Activated CD8-positive, alpha-beta T cell treated with anti-CD3 and anti-CD28 coated beads, Interleukin-2, amount 10 ng/mL, durations not matched to agents 7 days and 5 days (primary cell): ENCODE measurements around the gene ZNF808. TPM values are rescaled to one million over a fixed set of nuclear protein-coding genes. Genes with fewer than 3 reads are reported as not detected.
"Not testable (repeated sequence)": the region's sequence is repeated elsewhere in the genome, so short reads cannot be mapped to it uniquely, and the experiment has no call there.

ENCODE experiments used
- ATAC-seq: fragments of 150-1000 bp; cut with Tn5 transposase; one replicate; pipeline ENCODE4 v1.10.0; 2021; ENCODE audit warnings: moderate library complexity
- CTCF ChIA-PET: fragments of 350-600 bp; sonication (Branson Sonifier 250); formaldehyde crosslinking; loops from one replicate; lab custom pipeline; 2021; ENCODE audit warnings: antibody characterized with exemption; lab: Charles Lee
- POLR2A ChIA-PET: fragments of 350-600 bp; sonication (Branson Sonifier 250); formaldehyde crosslinking; loops from one replicate; lab custom pipeline; 2021; ENCODE audit warnings: antibody characterized with exemption; lab: Charles Lee
- DNase-seq: peaks from one replicate; pipeline ENCODE4 v3.0.0-alpha.2; 2020
- H3K27ac Mint-ChIP-seq: one replicate; pipeline ENCODE4 v1.8.0; 2021; ENCODE audit warnings: mild to moderate bottlenecking, mixed read lengths
- H3K27me3 Mint-ChIP-seq: one replicate; pipeline ENCODE4 v1.8.0; 2021; ENCODE audit warnings: low read depth, mixed read lengths
- H3K36me3 Mint-ChIP-seq: one replicate; pipeline ENCODE4 v1.8.0; 2021; ENCODE audit warnings: low read depth, mixed read lengths
- H3K4me1 Mint-ChIP-seq: one replicate; pipeline ENCODE4 v1.8.0; 2021; ENCODE audit warnings: low read depth, mixed read lengths
- H3K4me3 Mint-ChIP-seq: one replicate; pipeline ENCODE4 v1.8.0; 2021; ENCODE audit warnings: mild to moderate bottlenecking, mixed read lengths
- H3K9me3 Mint-ChIP-seq: one replicate; pipeline ENCODE4 v1.8.0; 2022; ENCODE audit warnings: mixed read lengths; ENCODE audit not compliant: insufficient read depth
- total RNA-seq, 2 experiments: library from RNA; stranded (reverse); gene quantifications; one replicate each; pipeline ENCODE4 v1.2.3, GENCODE V29; 2021

ZNF808 gene
- total RNA-seq, 2 experiments from 2014 or later, result 47.0 to 50.0 TPM

GRCh38 chr19:52567921-52568320 is 40.5 kb downstream of the ZNF808 start:
- H3K9me3 Mint-ChIP-seq, result peaks cover 42% of the 10 kb centered on the region
- ChIA-PET POLR2A (no interaction called here), CTCF (no interaction called here)
- H3K27ac Mint-ChIP-seq, result no peak overlapping the region
- DNase-seq (no peak), ATAC-seq (no peak)
- no peaks in the 10 kb centered on the region for H3K27me3 Mint-ChIP-seq
- peaks cover 71% of the 10 kb centered on the region for H3K36me3 Mint-ChIP-seq
- no peak overlapping the region for H3K4me3 Mint-ChIP-seq
- peaks cover 31% of the 10 kb centered on the region for H3K4me1 Mint-ChIP-seq

GRCh38 chr19:52569638-52569999 is 42.2 kb downstream of the ZNF808 start:
- peaks cover 37% of the 10 kb centered on the region for H3K9me3 Mint-ChIP-seq
- H3K4me1 Mint-ChIP-seq, result peaks cover 35% of the 10 kb centered on the region
- DNase-seq, H3K27me3 Mint-ChIP-seq, CTCF ChIA-PET, POLR2A ChIA-PET: not testable (repeated sequence)
- peak overlapping the region; percentile 87 for H3K4me3 Mint-ChIP-seq
- peak overlapping the region; percentile 94 for H3K27ac Mint-ChIP-seq
- peaks cover 71% of the 10 kb centered on the region for H3K36me3 Mint-ChIP-seq
- peak; percentile 8 for ATAC-seq

- ATAC-seq (peak; percentile 93), DNase-seq (peak; percentile 97)
- peak within 1 kb of the TSS; percentile 94 for H3K27ac Mint-ChIP-seq
- POLR2A ChIA-PET, result interaction anchor here (0.6 to 1.1 kb wide), 2 partner anchors 32 to 68 kb away, joined by 3 to 4 read pairs; partner anchors contain the start of gene ZNF83
- H3K9me3 Mint-ChIP-seq, result peaks cover 36% of the 10 kb centered on the region
- no peaks in the 10 kb centered on the region for H3K27me3 Mint-ChIP-seq
- H3K4me3 Mint-ChIP-seq, result peak within 1 kb of the TSS; percentile 87
- CTCF ChIA-PET, result no interaction called here
- peaks cover 73% of the 10 kb centered on the region for H3K36me3 Mint-ChIP-seq
- peaks cover 35% of the 10 kb centered on the region for H3K4me1 Mint-ChIP-seq
Measured at GRCh38 chr19:52570000-52570861, 42.8 kb downstream of the ZNF808 start, which contains the start of gene ZNF701. ZNF701 (plus strand) TSS chr19:52570287; CDS start chr19:52574148, 3,861 bp downstream.

- no peak for DNase-seq
- ChIA-PET CTCF (no interaction called here), POLR2A (no interaction called here)
- peaks cover 36% of the 10 kb centered on the region for H3K9me3 Mint-ChIP-seq
- no peaks in the 10 kb centered on the region for H3K27me3 Mint-ChIP-seq
- no peaks in the 10 kb centered on the region for H3K4me1 Mint-ChIP-seq
- no peak overlapping the region for H3K27ac Mint-ChIP-seq
- H3K4me3 Mint-ChIP-seq, result no peak overlapping the region
- no peak for ATAC-seq
- H3K36me3 Mint-ChIP-seq, result peaks cover 89% of the 10 kb centered on the region
Measured at GRCh38 chr19:52584736-52585440, 57.4 kb downstream of the ZNF808 start.

- Mint-ChIP-seq H3K4me1 (no peaks in the 10 kb centered on the region), H3K9me3 (peaks cover 42% of the 10 kb centered on the region), H3K36me3 (peaks cover 92% of the 10 kb centered on the region), H3K4me3 (no peak overlapping the region), H3K27ac (no peak overlapping the region), H3K27me3 (no peaks in the 10 kb centered on the region)
- DNase-seq (no peak), ATAC-seq (no peak)
- ChIA-PET CTCF (no interaction called here), POLR2A (no interaction called here)
Measured at GRCh38 chr19:52585604-52586003, 58.1 kb downstream of the ZNF808 start.

GRCh38 chr19:52590728-52591127 is 63.3 kb downstream of the ZNF808 start:
- no peak overlapping the region for H3K4me3 Mint-ChIP-seq
- ATAC-seq, result no peak
- peaks cover 18% of the 10 kb centered on the region for H3K9me3 Mint-ChIP-seq
- H3K4me1 Mint-ChIP-seq, result no peaks in the 10 kb centered on the region
- CTCF ChIA-PET, result no interaction called here
- H3K36me3 Mint-ChIP-seq, result peaks cover 83% of the 10 kb centered on the region
- no peak for DNase-seq
- H3K27ac Mint-ChIP-seq, result no peak overlapping the region
- POLR2A ChIA-PET, result no interaction called here
- no peaks in the 10 kb centered on the region for H3K27me3 Mint-ChIP-seq

GRCh38 chr19:52592301-52592700 is 64.8 kb downstream of the ZNF808 start:
- Mint-ChIP-seq H3K27me3 (no peaks in the 10 kb centered on the region), H3K4me3 (no peak overlapping the region), H3K4me1 (no peaks in the 10 kb centered on the region), H3K36me3 (peaks cover 85% of the 10 kb centered on the region), H3K9me3 (peaks cover 33% of the 10 kb centered on the region), H3K27ac (no peak overlapping the region)
- ChIA-PET POLR2A (no interaction called here), CTCF (no interaction called here)
- ATAC-seq (no peak), DNase-seq (no peak)

- POLR2A ChIA-PET, H3K4me1 Mint-ChIP-seq: not testable (repeated sequence)
Measured at GRCh38 chr19:52593441-52593840, 66.0 kb downstream of the ZNF808 start.

GRCh38 chr19:52599241-52599640 is 71.8 kb downstream of the ZNF808 start:
- no peak for DNase-seq
- ATAC-seq, result no peak
- Mint-ChIP-seq H3K4me3 (no peak overlapping the region), H3K27ac (no peak overlapping the region), H3K4me1 (peaks cover 17% of the 10 kb centered on the region), H3K27me3 (no peaks in the 10 kb centered on the region), H3K9me3 (peaks cover 37% of the 10 kb centered on the region), H3K36me3 (peaks cover 75% of the 10 kb centered on the region)
- POLR2A ChIA-PET, result interaction anchor here (0.6 to 1.1 kb wide), 3 partner anchors 39 to 666 kb away, joined by 3 read pairs; partner anchors contain the start of gene ZNF83
- CTCF ChIA-PET, result no interaction called here

More at GRCh38 chr19:52593441-52593840, 66.0 kb downstream of the ZNF808 start:
- DNase-seq, CTCF ChIA-PET, H3K27ac Mint-ChIP-seq, ATAC-seq, H3K27me3 Mint-ChIP-seq, H3K4me3 Mint-ChIP-seq: not testable (repeated sequence)
- H3K9me3 Mint-ChIP-seq, result peaks cover 38% of the 10 kb centered on the region
- peaks cover 86% of the 10 kb centered on the region for H3K36me3 Mint-ChIP-seq

GRCh38 chr19:52600639-52601024 is 73.2 kb downstream of the ZNF808 start:
- Mint-ChIP-seq H3K27me3 (no peaks in the 10 kb centered on the region), H3K4me1 (peaks cover 25% of the 10 kb centered on the region), H3K36me3 (peaks cover 74% of the 10 kb centered on the region), H3K9me3 (peaks cover 41% of the 10 kb centered on the region), H3K27ac (peak overlapping the region; percentile 63), H3K4me3 (peak overlapping the region; percentile 90)
- ATAC-seq (peak; percentile 27), DNase-seq (peak; percentile 37)
- POLR2A ChIA-PET, result interaction anchor here (2.1 kb wide), 1 partner anchor 37 kb away, joined by 8 read pairs; the partner anchor contains the start of gene ZNF83
- CTCF ChIA-PET, result no interaction called here

GRCh38 chr19:52601025-52601973 is 73.8 kb downstream of the ZNF808 start:
- ATAC-seq, result peak; percentile 98
- peaks cover 74% of the 10 kb centered on the region for H3K36me3 Mint-ChIP-seq
- peak overlapping the region; percentile 90 for H3K4me3 Mint-ChIP-seq
- peak; percentile 96 for DNase-seq
- peaks cover 38% of the 10 kb centered on the region for H3K9me3 Mint-ChIP-seq
- H3K27ac Mint-ChIP-seq, result peak overlapping the region; percentile 69
- peaks cover 32% of the 10 kb centered on the region for H3K4me1 Mint-ChIP-seq
- ChIA-PET POLR2A (interaction anchor here (1.2 to 2.1 kb wide), 3 partner anchors 30 to 36 kb away, joined by 3 to 8 read pairs (median 4); partner anchors contain the start of gene ZNF83), CTCF (interaction anchor here (1.2 kb wide), 1 partner anchor 40 kb away, joined by 3 read pairs; no protein-coding TSS in a partner anchor)
- no peaks in the 10 kb centered on the region for H3K27me3 Mint-ChIP-seq
